HEK293 (cell line): ENCODE data around the gene NOS1.

Experiments
- CTCF ChIA-PET: fragments of 350-600 bp; formaldehyde crosslinking; extraction: SDS; loops from one replicate; lab custom pipeline; 2021; ENCODE audit warnings: antibody characterized with exemption; lab: Yijun Ruan, JAX
- POLR2A ChIA-PET: fragments of 300-600 bp; formaldehyde crosslinking; extraction: SDS; loops from one replicate; lab custom pipeline; 2020; ENCODE audit warnings: antibody characterized with exemption, inconsistent platforms; lab: Yijun Ruan, JAX
- H3K27ac ChIP-seq: fragments of 200-500 bp; sonication (Bioruptor generic); 2 replicates; pipeline ENCODE4 v1.5.1; 2014; ENCODE audit warnings: low read depth, low read length, control low read depth, inconsistent platforms; ENCODE audit errors: extremely low read depth
- H3K36me3 ChIP-seq, 2 experiments: fragments of 200-500 bp in 1 of 2; sonication (Bioruptor generic) in 1 of 2; 1 replicate in 1 of 2; 2 replicates in 1 of 2; pipeline ENCODE4 v1.5.1; 2014 to 2017; ENCODE audit warnings: inconsistent platforms in 2 of 2, low read length in 2 of 2; ENCODE audit not compliant: control insufficient read depth in 2 of 2, insufficient read depth in 1 of 2
- H3K4me1 ChIP-seq: fragments of 200-500 bp; sonication (Bioruptor generic); 2 replicates; pipeline ENCODE4 v1.5.1; 2014; ENCODE audit warnings: mild to moderate bottlenecking, low read length, inconsistent platforms; ENCODE audit not compliant: control insufficient read depth, insufficient read depth
- H3K4me3 ChIP-seq: 2 replicates; pipeline ENCODE4 v1.5.1; 2011; ENCODE audit warnings: low read depth, mild to moderate bottlenecking, control low read depth, low read length, moderate library complexity
- H3K9me3 ChIP-seq: fragments of 200-500 bp; sonication (Bioruptor generic); 2 replicates; pipeline ENCODE4 v1.5.1; 2014; ENCODE audit warnings: low read depth, low read length, inconsistent platforms; ENCODE audit not compliant: control insufficient read depth, insufficient read depth
- BCL11B ChIP-seq: fragments of 450-650 bp; formaldehyde crosslinking; IDR thresholded peaks from 2 replicates; pipeline ENCODE4 v1.5.1; 2016; ENCODE audit warnings: low read depth, missing biosample characterization, missing genetic modification characterization
- GLI4 ChIP-seq: fragments of 450-650 bp; formaldehyde crosslinking; IDR thresholded peaks from 2 replicates; pipeline ENCODE4 v1.5.1; 2016; ENCODE audit warnings: missing biosample characterization, missing genetic modification characterization
- SCRT1 ChIP-seq: fragments of 450-650 bp; formaldehyde crosslinking; IDR thresholded peaks from 2 replicates; pipeline ENCODE4 v1.5.1; 2016; ENCODE audit warnings: missing biosample characterization, missing genetic modification characterization, borderline replicate concordance
- ZBTB7A ChIP-seq: fragments of 450-650 bp; formaldehyde crosslinking; IDR thresholded peaks from 2 replicates; pipeline ENCODE4 v1.5.1; 2016; ENCODE audit warnings: low read depth, missing biosample characterization, missing genetic modification characterization
- ZNF10 ChIP-seq: fragments of 450-650 bp; formaldehyde crosslinking; IDR thresholded peaks from 2 replicates; pipeline ENCODE4 v1.5.1; 2017; ENCODE audit warnings: missing biosample characterization, missing genetic modification characterization
- ZNF133 ChIP-seq: fragments of 450-650 bp; formaldehyde crosslinking; IDR thresholded peaks from 2 replicates; pipeline ENCODE4 v1.5.1; 2016; ENCODE audit warnings: missing biosample characterization, missing genetic modification characterization
- ZNF146 ChIP-seq: fragments of 450-650 bp; formaldehyde crosslinking; IDR thresholded peaks from 2 replicates; pipeline ENCODE4 v1.5.1; 2016; ENCODE audit warnings: missing biosample characterization, missing genetic modification characterization
- ZNF223 ChIP-seq: fragments of 450-650 bp; formaldehyde crosslinking; IDR thresholded peaks from 2 replicates; pipeline ENCODE4 v1.5.1; 2016; ENCODE audit warnings: missing biosample characterization, missing genetic modification characterization
- ZNF26 ChIP-seq: fragments of 450-650 bp; formaldehyde crosslinking; IDR thresholded peaks from 2 replicates; pipeline ENCODE4 v1.5.1; 2016; ENCODE audit warnings: missing biosample characterization, missing genetic modification characterization
- ZNF416 ChIP-seq: fragments of 450-650 bp; formaldehyde crosslinking; IDR thresholded peaks from 2 replicates; pipeline ENCODE4 v1.5.1; 2016; ENCODE audit warnings: missing biosample characterization, missing genetic modification characterization
- ZNF48 ChIP-seq: fragments of 450-650 bp; formaldehyde crosslinking; IDR thresholded peaks from 2 replicates; pipeline ENCODE4 v1.5.1; 2016; ENCODE audit warnings: missing biosample characterization, missing genetic modification characterization
- ZNF510 ChIP-seq: fragments of 450-650 bp; formaldehyde crosslinking; IDR thresholded peaks from 2 replicates; pipeline ENCODE4 v1.5.1; 2018; ENCODE audit warnings: mild to moderate bottlenecking, missing genetic modification characterization, missing biosample characterization; ENCODE audit not compliant: insufficient replicate concordance
- ZNF558 ChIP-seq: fragments of 450-650 bp; formaldehyde crosslinking; IDR thresholded peaks from 2 replicates; pipeline ENCODE4 v1.5.1; 2016; ENCODE audit warnings: missing biosample characterization, missing genetic modification characterization
- ZNF660 ChIP-seq: fragments of 450-650 bp; IDR thresholded peaks from 2 replicates; pipeline ENCODE4 v1.5.1; 2018; ENCODE audit warnings: missing biosample characterization, mild to moderate bottlenecking, missing genetic modification characterization
- ZSCAN16 ChIP-seq: fragments of 450-650 bp; formaldehyde crosslinking; IDR thresholded peaks from 2 replicates; pipeline ENCODE4 v1.5.1; 2016; ENCODE audit warnings: missing biosample characterization, missing genetic modification characterization
- TF ChIP-seq, protein P1 (sequence below): fragments of 450-650 bp; formaldehyde crosslinking; IDR thresholded peaks from 2 replicates; pipeline ENCODE4; 2016; ENCODE audit warnings: missing biosample characterization, missing genetic modification characterization
- TF ChIP-seq, protein P2 (sequence below): fragments of 450-650 bp; formaldehyde crosslinking; IDR thresholded peaks from 2 replicates; pipeline ENCODE4 v1.5.1; 2016; ENCODE audit warnings: missing biosample characterization, missing genetic modification characterization
- TF ChIP-seq, protein P3 (sequence below): fragments of 450-650 bp; formaldehyde crosslinking; IDR thresholded peaks from 2 replicates; pipeline ENCODE4 v1.5.1; 2016; ENCODE audit warnings: missing biosample characterization, missing genetic modification characterization

NOS1 gene

GRCh38 chr12:117318591-117318990 lies 42.8 kb downstream of the NOS1 start:
- Histone ChIP-seq H3K27ac (no peak overlapping the region), H3K4me3 (no peak overlapping the region), H3K9me3 (no peaks in the 10 kb centered on the region), H3K36me3 (no peaks in the 10 kb centered on the region), H3K4me1 (no peaks in the 10 kb centered on the region)
- CTCF ChIA-PET = no interaction called here
- POLR2A ChIA-PET = no interaction called here
- TF ChIP-seq BCL11B (tag by site-specific recombination) (no peak), ZNF223 (tag by site-specific recombination) (no peak), ZBTB7A (tag by site-specific recombination) (no peak), ZNF510 (tag by site-specific recombination) (no peak), ZNF48 (no peak), ZSCAN16 (tag by site-specific recombination) (no peak), ZNF146 (no peak), ZNF558 (tag by site-specific recombination) (no peak), ZNF133 (tag by site-specific recombination) (no peak), SCRT1 (tag by site-specific recombination) (no peak), ZNF10 (no peak), GLI4 (no peak), ZNF416 (tag by site-specific recombination) (no peak)
- TF ChIP-seq, protein P1, sequence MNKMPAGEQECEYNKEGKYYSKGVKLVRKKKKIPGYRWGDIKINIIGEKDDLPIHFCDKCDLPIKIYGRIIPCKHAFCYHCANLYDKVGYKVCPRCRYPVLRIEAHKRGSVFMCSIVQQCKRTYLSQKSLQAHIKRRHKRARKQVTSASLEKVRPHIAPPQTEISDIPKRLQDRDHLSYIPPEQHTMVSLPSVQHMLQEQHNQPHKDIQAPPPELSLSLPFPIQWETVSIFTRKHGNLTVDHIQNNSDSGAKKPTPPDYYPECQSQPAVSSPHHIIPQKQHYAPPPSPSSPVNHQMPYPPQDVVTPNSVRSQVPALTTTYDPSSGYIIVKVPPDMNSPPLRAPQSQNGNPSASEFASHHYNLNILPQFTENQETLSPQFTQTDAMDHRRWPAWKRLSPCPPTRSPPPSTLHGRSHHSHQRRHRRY = no peak
- TF ChIP-seq, protein P2, sequence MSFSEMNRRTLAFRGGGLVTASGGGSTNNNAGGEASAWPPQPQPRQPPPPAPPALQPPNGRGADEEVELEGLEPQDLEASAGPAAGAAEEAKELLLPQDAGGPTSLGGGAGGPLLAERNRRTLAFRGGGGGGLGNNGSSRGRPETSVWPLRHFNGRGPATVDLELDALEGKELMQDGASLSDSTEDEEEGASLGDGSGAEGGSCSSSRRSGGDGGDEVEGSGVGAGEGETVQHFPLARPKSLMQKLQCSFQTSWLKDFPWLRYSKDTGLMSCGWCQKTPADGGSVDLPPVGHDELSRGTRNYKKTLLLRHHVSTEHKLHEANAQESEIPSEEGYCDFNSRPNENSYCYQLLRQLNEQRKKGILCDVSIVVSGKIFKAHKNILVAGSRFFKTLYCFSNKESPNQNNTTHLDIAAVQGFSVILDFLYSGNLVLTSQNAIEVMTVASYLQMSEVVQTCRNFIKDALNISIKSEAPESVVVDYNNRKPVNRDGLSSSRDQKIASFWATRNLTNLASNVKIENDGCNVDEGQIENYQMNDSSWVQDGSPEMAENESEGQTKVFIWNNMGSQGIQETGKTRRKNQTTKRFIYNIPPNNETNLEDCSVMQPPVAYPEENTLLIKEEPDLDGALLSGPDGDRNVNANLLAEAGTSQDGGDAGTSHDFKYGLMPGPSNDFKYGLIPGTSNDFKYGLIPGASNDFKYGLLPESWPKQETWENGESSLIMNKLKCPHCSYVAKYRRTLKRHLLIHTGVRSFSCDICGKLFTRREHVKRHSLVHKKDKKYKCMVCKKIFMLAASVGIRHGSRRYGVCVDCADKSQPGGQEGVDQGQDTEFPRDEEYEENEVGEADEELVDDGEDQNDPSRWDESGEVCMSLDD (tag by site-specific recombination) = no peak
- TF ChIP-seq, protein P3, sequence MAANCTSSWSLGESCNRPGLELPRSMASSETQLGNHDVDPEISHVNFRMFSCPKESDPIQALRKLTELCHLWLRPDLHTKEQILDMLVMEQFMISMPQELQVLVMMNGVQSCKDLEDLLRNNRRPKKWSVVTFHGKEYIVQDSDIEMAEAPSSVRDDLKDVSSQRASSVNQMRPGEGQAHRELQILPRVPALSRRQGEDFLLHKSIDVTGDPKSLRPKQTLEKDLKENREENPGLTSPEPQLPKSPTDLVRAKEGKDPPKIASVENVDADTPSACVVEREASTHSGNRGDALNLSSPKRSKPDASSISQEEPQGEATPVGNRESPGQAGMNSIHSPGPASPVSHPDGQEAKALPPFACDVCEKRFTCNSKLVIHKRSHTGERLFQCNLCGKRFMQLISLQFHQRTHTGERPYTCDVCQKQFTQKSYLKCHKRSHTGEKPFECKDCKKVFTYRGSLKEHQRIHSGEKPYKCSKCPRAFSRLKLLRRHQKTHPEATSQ (tag by site-specific recombination) = no peak

DNA sequence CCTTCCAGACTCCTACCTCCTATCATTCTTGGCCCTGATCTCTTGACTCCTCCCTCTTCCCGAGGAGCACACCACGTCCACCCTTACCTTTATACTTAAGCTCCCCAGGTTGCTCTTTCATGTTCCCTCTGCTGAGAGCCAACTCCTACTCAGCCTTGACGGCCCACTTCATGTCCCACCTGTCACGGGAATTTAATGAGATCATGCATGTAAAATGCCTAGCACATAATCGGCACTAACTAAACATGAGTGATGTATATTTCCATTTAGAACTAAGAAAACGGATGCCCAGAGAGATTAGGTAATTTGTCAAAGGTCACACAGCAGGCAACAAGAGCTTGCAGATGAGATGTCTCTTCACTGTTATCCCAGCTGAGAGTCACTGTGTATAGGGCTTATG lies 45.1 kb downstream of the NOS1 start:
- no peaks in the 10 kb centered on the region for H3K36me3 ChIP-seq
- ChIA-PET CTCF (interaction anchor here (0.6 to 1.1 kb wide), 2 partner anchors 16 to 18 kb away, joined by 3 to 4 read pairs; no protein-coding TSS in a partner anchor), POLR2A (no interaction called here)
- no peaks in the 10 kb centered on the region for H3K4me1 ChIP-seq
- no peaks in the 10 kb centered on the region for H3K9me3 ChIP-seq
- TF ChIP-seq ZNF660 (no peak), ZNF26 (tag by site-specific recombination) (peak; percentile 97)
- H3K4me3 ChIP-seq = no peak overlapping the region
- no peak overlapping the region for H3K27ac ChIP-seq
